IPS-18c (cell line): ENCODE data around the gene TSNAX.

Source experiments
- H3K4me3 ChIP-seq: 2 replicates; pipeline ENCODE4 v1.7.0; 2013; ENCODE audit warnings: low read depth, mild to moderate bottlenecking, low read length, moderate library complexity; ENCODE audit not compliant: insufficient read depth
- H3K9me3 ChIP-seq: one replicate; pipeline ENCODE4 v1.6.1; 2013; ENCODE audit warnings: mild to moderate bottlenecking, low read length, moderate library complexity; ENCODE audit not compliant: control insufficient read depth, insufficient read depth

The TSNAX gene

DNA sequence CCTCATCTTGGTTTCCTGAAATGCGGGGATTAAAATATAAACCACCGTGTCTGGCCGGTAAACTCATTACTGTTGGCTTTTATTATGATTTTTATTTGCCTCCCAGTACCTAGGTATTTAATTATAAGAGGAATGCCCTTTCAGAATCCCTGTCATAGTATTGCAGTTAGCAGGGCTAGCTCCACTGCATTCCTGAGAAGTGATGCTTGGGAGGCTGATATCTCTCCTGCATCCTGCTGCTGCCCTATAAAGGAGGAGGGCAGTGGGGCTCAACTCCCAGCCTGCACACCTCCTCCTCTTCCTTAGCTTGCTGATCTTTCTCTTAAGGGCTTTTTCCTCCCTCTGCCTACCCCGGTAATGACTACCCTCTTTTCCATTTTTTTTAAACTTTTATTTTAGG is 78.2 kb downstream of the TSNAX start:
- Histone ChIP-seq H3K4me3 (no peak overlapping the region), H3K9me3 (no peaks in the 10 kb centered on the region)

- H3K4me3 ChIP-seq = no peak overlapping the region
- H3K9me3 ChIP-seq = peaks cover 2% of the 10 kb centered on the region
These were observed 81.9 kb downstream of the TSNAX start for GRCh38 chr1:231610388-231610787.

DNA sequence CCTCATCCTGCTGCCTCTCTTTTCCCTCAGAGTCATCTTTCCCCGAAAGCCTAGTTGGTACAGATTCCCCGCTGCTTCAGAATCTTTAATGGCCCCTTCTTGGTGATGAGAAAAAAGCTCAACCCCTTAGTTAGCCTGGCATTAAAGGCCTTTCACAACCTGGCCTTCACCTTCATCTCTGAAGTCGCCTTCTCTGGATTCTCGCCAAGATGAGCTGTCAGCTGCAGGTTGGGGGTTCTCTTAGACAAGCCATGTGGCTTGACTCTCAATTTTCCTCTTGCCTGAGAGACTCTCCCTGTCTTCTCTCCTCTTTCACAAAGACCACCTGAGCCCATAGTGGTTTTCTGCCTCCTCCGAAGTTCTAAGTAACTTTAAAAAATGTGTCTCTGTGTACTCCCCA is 82.6 kb downstream of the TSNAX start:
- Histone ChIP-seq H3K4me3 (no peak overlapping the region), H3K9me3 (peaks cover 2% of the 10 kb centered on the region)

GRCh38 chr1:231611851-231612250 is 83.4 kb downstream of the TSNAX start:
- H3K4me3 ChIP-seq = no peak overlapping the region
- peaks cover 2% of the 10 kb centered on the region for H3K9me3 ChIP-seq

- peaks cover 2% of the 10 kb centered on the region for H3K9me3 ChIP-seq
- no peak overlapping the region for H3K4me3 ChIP-seq
These were observed 84.1 kb downstream of the TSNAX start for GRCh38 chr1:231612393-231613089.

DNA sequence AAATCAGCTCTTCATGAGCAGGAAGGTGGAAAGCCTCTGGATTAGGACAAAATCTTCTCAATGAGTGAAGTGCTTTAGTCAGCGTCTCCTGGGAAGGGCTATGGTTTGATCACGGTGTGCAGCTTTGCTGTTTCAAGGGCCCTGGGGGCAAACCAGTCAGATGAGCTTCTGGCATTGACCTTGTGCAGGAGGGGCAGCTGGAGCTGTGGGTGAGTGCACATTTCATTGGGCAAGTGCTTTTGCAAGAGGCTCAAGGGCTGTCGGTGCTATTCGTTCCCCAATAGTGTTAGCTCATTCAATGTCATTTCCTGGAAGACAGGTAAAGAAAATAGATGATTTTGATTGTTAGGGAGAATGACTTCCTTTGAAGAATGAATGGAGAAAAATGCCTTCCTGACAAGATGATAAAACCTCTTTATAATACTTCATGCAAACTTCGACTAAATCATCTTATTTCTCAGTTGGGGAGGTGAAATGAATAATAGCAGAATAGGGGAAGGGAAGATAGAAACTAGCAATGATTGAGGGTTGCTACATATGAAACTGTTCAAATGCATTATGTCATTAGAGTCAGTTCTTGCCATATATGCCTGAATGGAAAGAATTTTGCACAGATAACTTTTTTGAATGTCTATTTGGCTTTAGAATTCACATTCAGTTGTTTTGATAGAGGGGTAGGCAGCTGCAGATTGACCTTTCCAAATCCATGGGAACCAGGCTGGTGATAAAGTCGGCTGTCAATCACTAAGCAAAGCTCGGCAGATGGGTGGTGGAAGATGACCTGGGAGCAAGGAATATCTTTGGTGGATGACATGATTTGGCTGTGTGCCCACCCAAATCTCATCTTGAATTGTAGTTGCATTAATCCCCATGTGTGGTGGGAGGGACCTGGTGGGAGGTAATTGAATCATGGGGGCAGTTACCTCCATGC is 85.2 kb downstream of the TSNAX start:
- no peak overlapping the region for H3K4me3 ChIP-seq
- peaks cover 2% of the 10 kb centered on the region for H3K9me3 ChIP-seq
